Measurements from ENCODE around the gene LUZP2.

LUZP2 gene

GRCh38 chr11:24617856-24618255 lies 121.0 kb downstream of the LUZP2 start:
- H3K27ac ChIP-seq: no peak overlapping the region
- TF ChIP-seq CTCF (conservative IDR thresholded peaks at IDR 0.05; ENCODE audit: low read depth): no peak
- ChIA-PET POLR2A (ENCODE audit: low non-redundant PET) (no interaction called here), CTCF (no interaction called here)
- no peak for DNase-seq (ENCODE audit: low spot score)

- no peak overlapping the region for H3K27ac ChIP-seq
- CTCF ChIA-PET: no interaction called here
- POLR2A ChIA-PET (ENCODE audit: low non-redundant PET): no interaction called here
- no peak for TF ChIP-seq CTCF (conservative IDR thresholded peaks at IDR 0.05; ENCODE audit: low read depth)
- no peak for DNase-seq (ENCODE audit: low spot score)
Measured at GRCh38 chr11:24619900-24620299, 123.0 kb downstream of the LUZP2 start.

GRCh38 chr11:24622262-24622661 lies 125.4 kb downstream of the LUZP2 start:
- CTCF ChIA-PET: no interaction called here

GRCh38 chr11:24623121-24623520 lies 126.3 kb downstream of the LUZP2 start:
- CTCF ChIA-PET: no interaction called here
- DNase-seq (ENCODE audit: low spot score): no peak
- no peak overlapping the region for H3K27ac ChIP-seq
- TF ChIP-seq CTCF (conservative IDR thresholded peaks at IDR 0.05; ENCODE audit: low read depth): no peak
- POLR2A ChIA-PET (ENCODE audit: low non-redundant PET): no interaction called here

More at GRCh38 chr11:24622262-24622661, 125.4 kb downstream of the LUZP2 start:
- POLR2A ChIA-PET (ENCODE audit: low non-redundant PET): no interaction called here
- no peak for DNase-seq (ENCODE audit: low spot score)
- no peak for TF ChIP-seq CTCF (conservative IDR thresholded peaks at IDR 0.05; ENCODE audit: low read depth)
- H3K27ac ChIP-seq: no peak overlapping the region

GRCh38 chr11:24624432-24624831 lies 127.6 kb downstream of the LUZP2 start:
- ChIA-PET CTCF (interaction anchor here (0.5 kb wide), 1 partner anchor 17 kb away, joined by 4 read pairs; no protein-coding TSS in a partner anchor), POLR2A (ENCODE audit: low non-redundant PET) (no interaction called here)
- no peak overlapping the region for H3K27ac ChIP-seq
- TF ChIP-seq CTCF (conservative IDR thresholded peaks at IDR 0.05; ENCODE audit: low read depth): no peak
- DNase-seq (ENCODE audit: low spot score): no peak

- POLR2A ChIA-PET (ENCODE audit: low non-redundant PET): no interaction called here
Measured at GRCh38 chr11:24625975-24626374, 129.1 kb downstream of the LUZP2 start.

More at GRCh38 chr11:24625975-24626374, 129.1 kb downstream of the LUZP2 start:
- no peak for TF ChIP-seq CTCF (conservative IDR thresholded peaks at IDR 0.05; ENCODE audit: low read depth)
- CTCF ChIA-PET: no interaction called here
- no peak for DNase-seq (ENCODE audit: low spot score)
- no peak overlapping the region for H3K27ac ChIP-seq

Data from RWPE1 (cell line).